Erythroblast (primary cell): ENCODE results near the gene WDR43.

ENCODE experiments used
- GATA1 ChIP-seq: IDR thresholded peaks from 2 replicates; pipeline ENCODE4 v1.6.1; 2011; ENCODE audit warnings: low read depth, mild to moderate bottlenecking, control low read depth, low read length, moderate library complexity
- POLR2A ChIP-seq: IDR thresholded peaks from 2 replicates; pipeline ENCODE4 v1.6.1; 2011; ENCODE audit warnings: mild to moderate bottlenecking, low read length

GRCh38 chr2:28927878-28928277, 33.4 kb downstream of the WDR43 start:
- TF ChIP-seq POLR2A (no peak), GATA1 (no peak)
